HG02852 (cell line): ENCODE data around the gene C14orf132.

Experiments
- ATAC-seq: cut with Tn5 transposase; IDR thresholded peaks from one replicate; pipeline ENCODE4 v1.9.1; 2021; ENCODE audit warnings: mild to moderate bottlenecking, moderate library complexity; ENCODE audit not compliant: unreplicated experiment

C14orf132 gene

GRCh38 chr14:96114002-96114401, 74.8 kb downstream of the C14orf132 start:
- ATAC-seq, result no peak

DNA sequence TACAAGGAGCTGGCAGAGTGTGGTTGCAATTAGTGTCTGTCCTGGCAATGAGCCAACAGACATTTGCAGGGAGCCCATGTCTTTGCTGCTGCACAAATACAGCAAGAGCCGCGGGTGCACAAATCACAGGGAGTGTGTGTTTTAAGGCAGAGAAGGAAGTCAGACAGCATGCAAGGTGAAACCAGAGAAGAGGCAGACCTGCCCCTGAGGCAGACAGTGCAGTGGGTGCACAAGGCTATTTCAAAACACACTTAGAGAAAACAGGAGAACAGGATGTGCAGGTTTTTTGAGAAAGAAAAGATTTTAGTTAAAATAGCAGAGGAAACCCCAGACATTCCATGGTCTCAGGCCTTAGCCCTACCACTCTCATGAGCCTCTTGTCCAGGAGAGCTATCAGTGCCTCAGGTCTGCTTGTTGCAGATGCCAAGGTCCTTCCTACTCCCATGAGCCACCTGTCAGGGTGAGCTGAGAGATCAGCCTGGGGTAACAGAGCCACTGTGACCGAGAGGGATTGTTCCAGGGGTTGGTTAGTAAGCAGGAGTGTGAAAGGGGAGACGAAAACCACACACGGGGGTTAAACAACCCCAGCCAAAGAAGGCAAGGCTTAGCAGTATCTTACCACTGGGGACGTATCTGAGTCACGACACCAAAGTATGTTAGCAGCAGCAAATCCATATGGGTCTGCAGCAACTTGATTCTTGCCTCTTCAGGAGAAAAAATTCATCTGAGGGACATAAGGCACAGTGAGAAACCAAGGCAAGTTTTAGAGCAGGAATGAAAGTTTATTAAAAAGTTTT, 78.1 kb downstream of the C14orf132 start:
- ATAC-seq, result no peak

GRCh38 chr14:96117960-96118359, 78.8 kb downstream of the C14orf132 start:
- ATAC-seq, result no peak

- no peak for ATAC-seq
Observed at GRCh38 chr14:96118391-96118790, 79.2 kb downstream of the C14orf132 start.

- ATAC-seq, result no peak
Observed at GRCh38 chr14:96119947-96120346, 80.8 kb downstream of the C14orf132 start.

GRCh38 chr14:96120392-96120791, 81.2 kb downstream of the C14orf132 start:
- no peak for ATAC-seq

DNA sequence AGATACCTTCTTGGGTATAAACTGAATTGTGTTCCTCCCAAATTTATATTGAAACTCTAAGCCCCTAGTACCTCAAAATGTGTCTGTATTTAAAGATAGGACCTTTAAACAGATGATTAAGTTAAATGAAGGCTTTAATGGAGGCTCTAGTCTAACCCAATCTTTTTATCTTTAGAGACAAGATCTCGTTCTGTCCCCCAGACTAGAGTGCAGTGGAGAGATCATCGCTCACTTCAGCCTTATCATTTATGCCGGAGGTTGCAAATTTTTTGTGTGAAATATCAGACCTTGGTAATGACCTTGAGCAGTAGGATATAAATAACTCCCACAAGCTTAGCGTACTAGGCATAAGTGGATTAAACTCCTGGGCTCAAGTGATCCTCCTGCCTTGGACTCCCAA, 81.8 kb downstream of the C14orf132 start:
- no peak for ATAC-seq

GRCh38 chr14:96121660-96122395, 82.7 kb downstream of the C14orf132 start:
- no peak for ATAC-seq

- no peak for ATAC-seq
Observed at GRCh38 chr14:96122496-96122895, 83.3 kb downstream of the C14orf132 start.

- no peak for ATAC-seq
Observed at GRCh38 chr14:96125536-96125935, 86.4 kb downstream of the C14orf132 start.

DNA sequence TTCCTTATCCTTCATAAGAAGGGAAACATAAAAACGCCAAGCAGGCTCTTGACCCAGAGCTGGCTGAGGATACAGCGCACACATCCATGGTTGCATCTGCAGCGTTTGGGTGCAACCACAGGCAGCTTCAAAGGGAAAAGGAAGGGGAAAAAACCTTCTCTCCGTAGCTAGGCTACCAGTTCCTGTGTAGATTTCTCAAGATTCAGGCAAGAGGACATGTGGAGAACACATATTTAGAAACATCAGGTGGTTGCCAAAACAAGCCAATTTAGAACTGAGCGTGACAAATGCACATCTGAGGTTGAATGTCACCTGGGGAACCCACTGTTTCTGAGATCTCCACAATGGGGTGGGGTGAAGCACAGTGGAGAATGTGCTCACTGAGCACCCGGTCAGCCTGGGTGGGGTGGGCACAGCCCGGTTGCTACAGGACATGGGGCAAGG, 87.2 kb downstream of the C14orf132 start:
- no peak for ATAC-seq

DNA sequence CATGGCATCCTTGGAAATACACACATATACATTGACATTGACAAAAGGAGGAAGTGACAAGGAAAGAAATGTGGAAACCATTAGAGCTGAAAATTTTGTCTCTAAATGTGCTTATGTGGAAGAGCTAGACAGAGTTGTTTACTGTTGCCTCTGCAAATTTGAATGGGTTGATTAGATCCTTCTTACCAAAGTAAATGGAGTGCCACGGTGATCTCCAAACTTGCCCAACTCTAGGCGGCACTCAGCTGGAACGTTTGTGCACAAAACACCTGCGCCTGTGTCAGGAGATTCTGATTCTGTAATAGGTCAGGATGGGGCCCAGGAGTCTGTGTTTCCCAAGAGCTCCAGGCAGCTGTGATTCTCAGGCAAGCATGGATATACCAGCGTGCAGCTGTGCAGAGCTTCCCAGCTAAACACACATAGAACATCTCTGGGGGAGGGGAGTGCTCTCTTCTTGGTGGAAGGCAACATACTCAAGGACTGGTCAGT, 87.7 kb downstream of the C14orf132 start:
- no peak for ATAC-seq

- ATAC-seq, result no peak
Observed at GRCh38 chr14:96129128-96129736, 90.1 kb downstream of the C14orf132 start.

- ATAC-seq, result no peak
Observed at GRCh38 chr14:96130391-96130790, 91.2 kb downstream of the C14orf132 start.

- ATAC-seq, result no peak
Observed at GRCh38 chr14:96130854-96131253, 91.7 kb downstream of the C14orf132 start.

DNA sequence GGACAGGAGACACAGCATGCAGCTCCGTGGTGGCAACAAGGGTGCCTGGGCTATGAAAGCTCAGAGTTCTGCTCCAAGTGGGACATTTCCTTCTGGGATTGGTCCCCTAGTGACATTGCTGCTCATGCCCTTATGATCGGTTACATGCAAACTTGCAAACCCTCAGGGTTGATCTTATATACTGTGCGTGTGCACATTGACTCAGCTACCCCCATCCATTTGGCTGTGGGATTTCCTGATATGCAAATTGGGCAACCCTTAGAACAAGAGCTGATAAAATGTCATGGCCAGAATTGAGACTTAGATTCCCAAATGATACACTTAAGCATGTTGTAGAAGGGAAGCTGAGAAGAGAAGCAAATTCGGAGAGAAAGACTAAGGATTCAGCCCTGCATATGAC, 92.7 kb downstream of the C14orf132 start:
- no peak for ATAC-seq

GRCh38 chr14:96134508-96134907, 95.3 kb downstream of the C14orf132 start:
- no peak for ATAC-seq

DNA sequence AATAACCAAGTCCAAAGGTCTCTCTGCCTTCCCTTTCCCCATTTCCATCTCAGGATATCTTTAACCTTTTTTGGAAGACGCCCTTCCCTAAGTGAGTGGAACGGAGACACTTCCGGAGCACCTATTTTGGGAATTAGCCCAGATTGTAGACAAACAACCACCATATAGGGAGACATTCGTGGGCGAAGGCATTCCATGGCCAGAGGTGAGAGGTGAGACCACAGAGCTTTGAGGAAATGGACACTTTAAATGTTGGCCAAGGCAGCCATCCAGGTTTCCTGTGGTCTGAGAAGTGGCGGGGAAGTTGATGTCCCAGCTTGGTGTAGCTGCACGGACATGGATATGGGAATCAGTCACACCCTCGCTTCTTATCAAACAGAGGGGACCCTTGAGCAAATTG, 96.1 kb downstream of the C14orf132 start:
- no peak for ATAC-seq

GRCh38 chr14:96136371-96137005, 97.3 kb downstream of the C14orf132 start:
- no peak for ATAC-seq

DNA sequence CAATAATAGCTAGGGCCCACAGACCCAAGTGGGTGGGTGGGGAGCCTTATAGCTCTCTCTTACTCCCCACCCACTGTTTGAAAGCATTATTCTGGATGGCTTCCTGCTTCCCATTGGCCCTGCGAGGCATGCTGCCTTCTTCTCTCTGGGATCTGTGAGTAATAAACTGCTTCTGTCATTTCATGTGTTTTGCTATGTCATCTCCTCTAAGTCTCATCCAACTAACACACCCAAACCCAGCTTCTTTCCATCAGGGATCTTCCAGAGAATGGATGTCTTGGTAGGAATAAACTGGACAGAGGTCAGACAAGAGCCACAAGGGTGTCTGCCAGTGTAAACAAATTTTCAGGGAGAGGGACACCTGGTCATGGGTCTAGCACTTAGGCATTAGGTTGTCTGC, 99.1 kb downstream of the C14orf132 start:
- no peak for ATAC-seq

- no peak for ATAC-seq
Observed at GRCh38 chr14:96139169-96139568, 100.0 kb downstream of the C14orf132 start.
